NCI-H82 (cell line): Measurements from ENCODE around the gene SVOPL.
A peak's percentile ranks its signal among the peaks of the same experiment; 100 is the strongest.
"Not testable (repeated sequence)": the region's sequence is repeated elsewhere in the genome, so short reads cannot be mapped to it uniquely, and the experiment has no call there.

Experiments
- DNase-seq: peaks from one replicate; lab custom pipeline; 2025; lab: John Stamatoyannopoulos, UW

The SVOPL gene

DNA sequence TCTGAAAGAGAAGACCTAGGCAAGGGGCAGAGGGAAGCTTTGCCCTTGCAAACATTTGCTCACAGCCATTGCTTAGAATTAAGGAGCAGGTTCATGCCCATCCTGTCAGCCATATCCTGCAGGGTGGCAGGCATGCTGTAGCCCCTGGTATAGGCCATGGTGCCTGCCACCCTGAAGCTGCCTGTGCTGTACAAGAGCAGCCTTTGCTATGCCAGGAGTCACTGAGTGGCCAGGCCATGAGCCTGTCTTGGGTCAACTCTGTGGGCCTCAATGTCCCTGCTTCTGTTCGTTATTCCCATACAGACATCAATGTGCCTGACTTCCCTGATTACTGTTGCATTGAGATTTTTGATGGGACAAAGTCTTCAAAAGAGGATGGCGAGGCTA lies 368 bp upstream of the SVOPL start:
- no peak for DNase-seq

DNA sequence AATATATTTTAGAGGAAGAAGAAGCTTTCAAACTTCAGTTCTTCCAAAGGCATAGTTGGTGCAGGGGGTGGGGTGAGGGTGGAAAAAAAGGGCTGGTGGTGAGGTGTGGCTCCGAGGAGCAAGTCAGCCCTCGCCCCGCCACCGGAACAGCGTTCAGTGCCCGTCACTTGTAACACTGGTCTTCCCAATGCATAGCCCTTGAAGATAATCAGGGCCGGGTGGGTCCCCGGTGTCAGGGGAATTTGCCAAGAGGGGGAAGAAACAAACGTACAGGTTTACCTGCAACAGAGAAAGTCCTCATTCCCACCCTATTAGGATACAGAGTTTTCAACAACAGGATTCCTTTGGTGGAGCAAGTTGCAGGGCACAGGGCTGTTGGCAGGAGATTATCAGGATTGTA lies 1.5 kb downstream of the SVOPL start:
- no peak for DNase-seq

DNA sequence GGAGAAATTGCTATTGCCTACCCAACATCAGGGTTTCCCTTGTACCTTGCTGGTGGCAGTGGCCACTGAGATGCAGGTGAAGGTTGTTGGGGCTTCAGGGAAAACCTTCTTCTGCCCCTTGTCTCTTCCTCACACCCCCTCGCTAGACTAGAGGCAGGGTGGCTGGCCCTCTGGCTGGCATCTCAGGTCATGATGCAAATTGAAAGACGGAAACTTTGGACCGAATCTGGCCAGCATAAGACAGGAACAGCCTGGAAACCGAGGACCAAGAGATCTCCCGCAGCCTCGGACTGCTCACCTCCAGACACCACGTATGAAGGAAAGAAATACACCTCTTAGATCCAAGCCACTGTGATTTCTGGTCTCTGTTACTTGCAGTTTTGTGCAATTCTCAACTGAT lies 2.9 kb downstream of the SVOPL start:
- DNase-seq, result no peak

DNA sequence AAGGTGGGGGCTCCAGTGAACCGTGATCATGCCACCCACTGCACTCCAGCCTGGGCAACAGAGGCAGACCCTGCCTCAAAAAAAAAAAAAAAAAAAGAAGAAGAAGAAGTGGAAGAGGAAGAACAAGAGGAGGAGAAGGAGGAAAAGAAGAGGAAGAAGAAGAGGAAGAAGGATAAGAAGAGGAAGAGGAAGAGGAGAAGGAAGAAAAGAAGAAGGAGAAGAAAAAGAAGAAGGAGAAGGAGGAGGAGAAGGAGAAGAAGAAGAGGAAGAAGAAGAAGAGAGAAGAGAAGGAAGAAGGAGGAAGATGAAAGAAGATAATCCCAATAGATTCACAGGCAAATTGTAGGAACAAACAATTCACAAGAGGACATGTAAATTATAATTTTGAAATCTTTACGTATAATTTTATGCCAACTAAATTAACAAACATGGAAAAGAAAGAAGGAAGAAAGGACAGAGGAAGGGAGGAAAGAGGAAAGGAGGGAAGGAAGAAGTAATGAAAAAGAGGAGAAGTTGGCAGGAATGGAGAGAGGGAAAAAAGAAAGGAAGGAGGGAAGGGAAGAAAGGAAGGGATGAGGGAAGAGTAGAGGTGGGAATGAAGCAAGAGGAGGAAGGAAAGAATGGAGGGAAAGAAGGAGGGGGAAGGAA lies 3.5 kb downstream of the SVOPL start:
- DNase-seq, result no peak

DNA sequence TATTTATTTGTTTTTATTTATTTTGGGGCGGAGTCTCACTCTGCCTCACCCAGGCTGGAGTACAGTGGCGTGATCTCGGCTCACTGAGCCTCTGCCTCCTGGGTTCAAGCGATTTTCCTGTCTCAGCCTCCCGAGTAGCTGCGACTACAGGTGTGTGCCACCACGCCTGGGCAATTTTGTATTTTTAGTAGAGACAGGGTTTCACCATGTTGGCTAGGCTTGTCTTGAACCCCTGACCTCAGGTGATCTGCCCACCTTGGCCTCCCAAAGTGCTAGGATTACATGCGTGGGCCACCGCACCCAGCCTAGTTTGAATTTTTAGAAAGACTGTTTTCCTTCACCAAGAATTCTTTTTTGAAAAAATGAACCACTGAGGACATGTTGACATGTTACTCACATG lies 5.4 kb downstream of the SVOPL start:
- not testable (repeated sequence) for DNase-seq

DNA sequence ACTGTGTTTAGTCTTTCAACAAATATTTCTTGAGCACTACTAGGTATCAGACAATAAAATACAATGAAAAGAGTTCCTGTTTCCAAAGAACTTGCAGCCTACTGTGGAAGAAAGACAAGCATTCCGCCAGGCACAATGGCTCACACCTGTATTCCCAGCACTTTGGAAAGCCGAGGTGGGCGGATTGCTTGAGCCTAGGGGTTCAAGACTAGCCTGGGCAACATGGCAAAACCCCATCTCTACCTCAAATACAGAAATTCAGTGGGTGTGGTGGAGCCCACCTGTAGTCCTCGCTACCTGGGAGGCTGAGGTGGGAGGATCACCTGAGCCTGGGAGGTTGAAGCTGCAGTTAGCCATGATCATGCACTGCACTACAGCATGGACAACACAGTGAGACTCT lies 6.1 kb downstream of the SVOPL start:
- no peak for DNase-seq

DNA sequence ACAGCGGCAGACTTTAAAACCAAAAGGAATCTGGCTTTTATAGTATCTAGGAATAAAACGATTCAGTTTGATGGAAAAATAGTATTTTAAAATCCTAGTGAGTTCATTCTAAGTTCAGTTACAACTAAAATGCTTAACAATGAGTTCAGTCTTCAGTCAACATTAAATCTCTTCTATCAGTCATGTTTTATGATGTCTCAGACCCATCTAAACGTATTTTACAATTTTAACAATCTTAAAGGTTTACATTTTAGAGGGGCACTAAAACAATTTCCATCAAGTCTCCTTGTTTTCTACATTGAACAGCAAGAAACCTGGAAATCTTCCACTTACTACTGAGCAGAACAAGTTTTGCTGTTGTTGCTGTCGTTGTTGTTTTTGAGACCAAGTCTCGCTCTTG lies 10.0 kb downstream of the SVOPL start:
- no peak for DNase-seq

DNA sequence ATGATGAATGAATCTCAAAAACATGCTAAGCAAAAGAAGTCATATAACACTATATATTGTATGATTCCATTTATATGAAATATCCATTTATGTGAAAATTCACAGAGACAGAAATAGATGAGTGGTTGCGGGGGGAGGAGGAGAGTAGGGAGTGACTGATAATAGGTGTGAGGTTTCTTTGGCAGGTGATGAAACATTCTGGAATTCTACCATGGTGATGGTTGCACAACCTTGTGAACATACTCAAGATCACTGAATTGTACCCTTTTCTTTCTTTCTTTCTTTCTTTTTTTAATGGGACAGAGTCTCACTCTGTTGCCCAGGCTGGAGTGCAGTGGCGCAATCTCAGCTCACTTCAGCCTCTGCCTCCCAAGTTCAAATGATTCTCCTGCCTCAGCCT lies 10.7 kb downstream of the SVOPL start:
- no peak for DNase-seq

DNA sequence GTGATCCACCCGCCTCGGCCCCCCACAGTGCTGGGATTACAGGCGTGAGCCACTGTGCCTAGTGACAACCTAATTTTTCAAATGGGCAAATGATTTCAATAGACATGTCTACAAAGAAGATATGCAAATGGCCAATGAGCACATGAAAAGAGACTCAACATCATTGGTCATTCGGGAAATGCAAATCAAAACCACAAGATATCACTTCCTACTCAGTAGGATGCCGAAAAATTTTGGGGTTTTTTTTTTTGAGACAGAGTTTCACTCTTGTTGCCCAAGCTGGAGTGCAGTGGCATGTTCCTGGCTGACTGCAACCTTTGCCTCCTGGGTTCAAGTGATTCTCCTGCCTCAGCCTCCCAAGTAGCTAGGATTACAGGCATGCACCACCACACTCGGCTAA lies 13.1 kb downstream of the SVOPL start:
- not testable (repeated sequence) for DNase-seq

DNA sequence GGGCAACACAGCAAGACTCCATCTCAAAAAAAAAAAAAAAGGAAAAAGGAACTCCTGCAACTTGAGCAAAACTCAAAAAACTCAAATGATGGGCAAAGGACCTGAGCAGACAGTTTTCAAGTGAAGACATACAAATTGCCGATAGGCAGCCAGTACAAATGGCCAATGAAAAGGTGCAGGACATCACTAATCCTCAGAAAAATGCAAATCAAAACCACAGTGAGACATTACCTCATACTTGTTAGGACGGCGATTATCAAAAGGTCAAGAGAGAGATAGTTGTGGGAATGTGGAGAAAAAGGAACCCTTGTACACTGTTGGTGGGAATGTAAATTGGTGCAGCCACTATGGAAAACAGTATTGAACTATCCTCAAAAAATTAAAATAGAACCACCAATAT lies 16.8 kb downstream of the SVOPL start:
- no peak for DNase-seq

DNA sequence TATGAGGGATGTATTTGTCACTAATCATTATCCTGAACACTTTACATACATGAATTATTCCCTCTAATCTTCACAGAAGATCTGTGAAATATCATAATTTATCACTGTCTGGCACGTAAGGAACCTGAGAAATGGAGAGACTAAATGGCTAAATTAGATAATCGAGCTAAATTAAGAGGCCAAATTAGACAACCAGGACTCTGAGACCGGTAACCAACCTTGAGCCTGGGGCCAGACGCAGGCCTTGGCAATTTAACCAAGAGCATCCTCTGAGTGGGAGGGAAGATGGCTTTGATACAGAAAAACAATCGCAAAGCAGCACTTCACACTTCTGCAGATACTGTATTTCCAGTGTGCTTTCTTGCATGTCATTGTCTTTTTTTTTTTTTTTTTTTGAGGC lies 21.4 kb downstream of the SVOPL start:
- no peak for DNase-seq

DNA sequence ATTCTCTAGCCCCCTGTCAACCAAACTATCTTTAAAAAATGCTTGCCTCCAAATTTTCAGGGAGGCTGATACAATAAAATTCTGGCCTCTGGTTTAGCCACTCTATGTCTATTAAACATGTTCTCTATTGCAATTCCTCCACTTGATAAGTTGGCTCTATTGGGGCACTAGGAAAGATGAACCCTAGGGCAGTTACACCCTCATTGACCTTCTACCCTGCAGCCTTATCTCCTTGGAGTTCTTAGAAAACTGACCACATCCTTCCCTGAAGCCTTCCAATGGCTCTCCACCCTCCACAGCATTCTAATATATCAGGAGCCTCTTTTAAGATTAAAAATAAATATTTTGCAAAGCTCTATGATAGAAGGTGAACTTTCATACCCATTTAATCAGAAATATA lies 30.6 kb downstream of the SVOPL start:
- no peak for DNase-seq

DNA sequence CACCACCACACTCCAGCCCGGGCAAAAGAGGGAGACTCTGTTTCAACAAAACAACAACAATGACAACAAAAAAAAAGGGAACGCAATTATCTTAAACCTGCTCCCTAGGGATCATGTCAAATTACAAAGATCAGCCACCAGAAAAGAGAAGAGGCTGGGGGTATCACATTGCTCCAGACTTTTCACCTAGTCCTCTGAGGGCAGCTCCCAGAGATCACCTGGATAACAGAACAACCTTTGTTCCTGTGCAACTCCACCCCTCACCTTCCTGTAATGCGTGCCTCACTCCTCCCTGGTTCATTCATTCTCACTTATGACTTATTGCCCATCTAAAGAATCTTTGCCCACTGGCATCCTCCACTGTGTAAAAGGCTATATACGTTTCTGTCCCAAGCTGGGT lies 31.8 kb downstream of the SVOPL start:
- no peak for DNase-seq

DNA sequence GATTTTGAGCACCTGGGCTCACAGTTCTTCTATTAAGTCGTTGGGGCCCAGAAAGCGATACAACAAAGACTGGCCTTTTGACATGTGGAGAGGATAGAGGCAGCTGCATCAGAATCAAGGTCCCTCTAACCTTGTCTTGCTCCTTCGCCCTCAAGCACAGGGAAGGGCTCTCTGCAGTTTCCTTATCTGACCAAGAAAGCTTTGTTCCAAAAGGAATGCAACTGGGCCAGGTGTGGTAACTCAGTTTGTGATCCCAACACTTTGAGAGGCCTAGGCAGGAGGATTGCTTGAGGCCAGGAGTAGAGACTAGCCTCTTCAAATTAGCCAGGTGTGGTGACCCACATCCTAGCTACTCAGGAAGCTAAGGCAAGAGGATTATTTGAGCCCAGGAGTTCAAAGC lies 32.2 kb downstream of the SVOPL start:
- no peak for DNase-seq

DNA sequence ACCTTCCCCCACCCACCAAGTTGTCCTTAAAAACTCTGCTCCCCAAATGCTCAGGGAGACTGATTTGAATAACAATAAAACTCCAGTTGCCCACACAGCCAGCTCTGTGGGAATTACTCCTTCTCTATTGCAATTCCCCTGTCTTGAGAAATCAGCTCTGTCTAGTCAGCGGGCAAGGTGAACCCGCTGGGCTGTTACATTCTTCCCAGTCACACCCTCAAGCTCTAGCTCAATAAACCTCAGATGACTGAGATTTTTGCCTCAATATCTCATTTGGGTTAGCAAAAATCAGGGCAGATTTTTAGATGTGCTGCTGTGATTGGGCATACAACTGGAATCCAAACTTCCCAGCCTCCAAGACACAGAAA lies 32.9 kb downstream of the SVOPL start:
- DNase-seq, result no peak

DNA sequence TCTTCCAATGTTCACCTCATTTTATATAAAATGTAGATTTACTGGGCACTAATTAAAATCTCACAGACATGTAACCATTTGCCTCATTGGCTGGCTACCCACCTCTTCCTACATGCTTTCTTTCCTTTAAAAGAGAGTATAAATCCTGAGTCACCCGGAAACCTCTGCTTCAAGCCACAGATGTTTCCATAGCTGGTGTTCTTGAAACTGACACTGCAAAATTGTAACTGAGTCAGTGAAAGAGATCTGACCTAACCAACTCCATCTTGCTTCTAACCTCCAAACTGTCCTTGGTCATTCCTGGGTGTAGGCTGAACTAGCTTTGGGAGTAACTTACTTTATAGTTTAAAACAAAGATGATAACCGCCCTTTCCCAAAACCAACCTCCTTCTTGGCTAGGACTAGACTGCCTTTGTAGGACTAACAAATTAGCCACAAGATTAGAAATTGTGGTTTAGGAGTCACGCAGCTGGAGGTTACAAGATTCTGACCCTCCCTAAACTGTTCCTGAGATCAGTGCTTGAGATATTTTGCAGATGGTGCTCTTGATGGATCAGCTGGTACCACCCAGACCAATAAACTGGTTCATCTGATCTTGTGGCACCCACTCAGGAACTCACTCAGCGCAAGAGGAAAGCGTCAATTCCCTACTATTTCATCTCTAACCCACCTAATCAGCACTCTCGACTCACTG lies 33.5 kb downstream of the SVOPL start:
- DNase-seq, result no peak

DNA sequence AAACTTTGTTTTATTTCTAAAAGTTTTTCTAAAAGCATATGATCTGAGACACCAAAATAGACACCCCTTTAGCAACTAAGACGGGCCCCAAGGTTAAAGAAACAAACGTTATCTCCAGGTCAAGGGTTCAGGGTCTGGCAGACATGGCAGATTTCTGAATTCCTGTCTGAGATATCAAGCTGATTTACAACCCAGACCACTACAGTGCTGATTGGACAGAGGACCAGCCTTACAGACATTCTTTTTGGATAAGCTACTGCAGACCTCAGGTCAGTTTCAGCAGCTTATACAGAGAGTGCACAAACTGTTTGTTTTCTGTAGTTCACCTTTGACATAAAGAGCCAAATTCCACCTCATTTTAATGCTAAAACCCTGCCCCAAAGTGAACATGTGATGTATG lies 34.8 kb downstream of the SVOPL start:
- no peak for DNase-seq

DNA sequence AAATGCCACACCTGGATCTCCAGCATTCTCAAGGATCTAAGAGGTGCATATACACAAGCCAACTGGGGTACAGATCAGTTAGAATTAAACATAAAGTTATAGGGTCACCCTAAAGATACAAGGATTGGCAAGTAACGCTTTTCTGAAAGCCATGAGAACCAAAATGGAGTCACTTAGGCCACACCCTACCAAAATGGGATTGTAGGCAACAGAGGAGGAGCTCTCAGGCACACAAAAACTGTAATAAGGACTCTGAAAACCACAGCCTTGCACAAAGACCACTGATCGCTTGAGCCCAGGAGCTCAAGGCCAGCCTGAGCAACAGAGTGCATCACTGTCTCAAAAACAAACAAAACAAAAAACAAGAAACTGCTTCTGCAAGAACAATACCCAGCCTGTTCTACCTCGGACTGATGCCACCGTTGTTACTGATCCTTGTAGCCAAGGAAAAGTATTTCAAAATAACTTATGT lies 35.5 kb downstream of the SVOPL start:
- DNase-seq, result no peak

DNA sequence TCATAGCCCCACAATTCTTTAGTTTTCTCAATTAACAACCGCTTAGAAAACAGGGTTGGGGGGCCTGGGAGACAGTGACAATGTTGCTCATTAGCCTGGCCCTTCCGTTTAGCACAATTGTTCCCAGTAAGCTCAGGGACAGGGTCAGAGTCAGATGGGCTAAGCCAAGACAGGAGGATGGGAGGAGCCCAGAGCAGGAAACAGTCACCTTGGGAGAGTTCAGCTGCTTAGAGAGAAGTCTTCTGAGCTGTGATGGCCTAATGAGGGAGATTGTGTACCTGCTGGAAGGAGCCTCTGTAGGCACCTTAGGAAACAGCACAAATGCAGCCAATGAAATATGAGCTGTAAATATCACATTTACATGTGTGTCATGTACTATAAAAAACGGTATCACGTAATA lies 35.9 kb downstream of the SVOPL start:
- DNase-seq, result peak; percentile 30

DNA sequence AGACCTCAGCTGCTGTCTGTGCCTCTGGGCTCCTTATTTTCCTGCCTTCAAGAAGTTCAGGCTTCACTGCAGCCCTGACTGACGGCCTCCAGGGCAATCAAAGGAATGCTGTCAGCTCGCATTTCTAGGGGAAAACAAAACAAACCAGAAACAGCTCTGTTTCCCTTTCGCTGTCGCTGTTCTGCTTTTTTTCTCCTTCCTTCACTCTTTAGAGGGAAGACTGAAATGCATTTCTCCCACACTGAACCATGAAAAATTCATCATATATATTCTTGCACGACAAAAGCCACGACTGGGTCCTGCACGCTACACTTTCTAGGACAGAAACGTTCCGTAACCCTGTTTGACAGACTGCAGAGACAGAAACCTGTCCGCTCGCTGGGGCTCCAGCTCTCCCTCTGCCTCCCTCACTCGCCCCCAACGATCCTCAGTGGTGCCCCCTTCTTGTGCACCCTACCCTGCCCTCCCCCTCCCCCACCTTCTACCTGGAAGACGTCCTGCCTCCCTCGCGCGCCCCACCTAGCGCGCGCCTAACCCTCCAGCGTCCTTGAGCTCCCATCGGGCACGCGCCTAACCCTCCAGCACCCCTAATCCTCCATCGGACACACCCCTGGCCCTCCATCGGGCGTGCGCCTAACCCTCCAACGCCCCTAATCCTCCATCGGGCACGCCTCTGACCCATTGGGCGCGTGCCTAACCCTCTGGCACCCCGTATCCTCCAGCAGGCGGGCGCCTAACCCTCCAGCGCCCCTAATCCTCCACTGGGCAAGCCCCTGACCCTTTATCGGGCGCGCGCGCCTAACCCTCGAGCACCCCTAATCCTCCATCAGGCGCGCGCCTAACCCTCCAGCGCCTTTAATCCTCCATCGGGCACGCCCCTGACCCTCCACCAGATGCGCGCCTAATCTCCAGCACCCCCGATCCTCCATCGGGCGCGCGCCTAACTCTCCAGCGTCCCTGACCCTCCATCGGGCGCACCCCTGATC lies 37.1 kb downstream of the SVOPL start:
- DNase-seq, result peak; percentile 64

DNA sequence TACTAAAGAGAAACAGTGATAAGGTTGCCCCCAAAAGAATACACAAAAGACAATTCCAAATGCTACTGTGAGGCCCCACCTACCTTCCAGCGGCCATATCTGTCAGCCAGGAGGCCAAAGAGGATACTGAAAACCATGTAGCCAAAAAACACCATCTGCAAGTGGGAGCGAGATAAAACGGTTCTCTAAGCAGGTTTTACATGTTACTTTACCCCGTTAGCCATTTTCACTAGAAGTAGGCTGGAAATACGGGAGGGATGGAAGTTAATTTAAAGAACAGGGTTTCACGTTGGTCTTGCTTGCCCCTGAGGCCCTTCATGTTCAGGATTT lies 38.2 kb downstream of the SVOPL start:
- no peak for DNase-seq

DNA sequence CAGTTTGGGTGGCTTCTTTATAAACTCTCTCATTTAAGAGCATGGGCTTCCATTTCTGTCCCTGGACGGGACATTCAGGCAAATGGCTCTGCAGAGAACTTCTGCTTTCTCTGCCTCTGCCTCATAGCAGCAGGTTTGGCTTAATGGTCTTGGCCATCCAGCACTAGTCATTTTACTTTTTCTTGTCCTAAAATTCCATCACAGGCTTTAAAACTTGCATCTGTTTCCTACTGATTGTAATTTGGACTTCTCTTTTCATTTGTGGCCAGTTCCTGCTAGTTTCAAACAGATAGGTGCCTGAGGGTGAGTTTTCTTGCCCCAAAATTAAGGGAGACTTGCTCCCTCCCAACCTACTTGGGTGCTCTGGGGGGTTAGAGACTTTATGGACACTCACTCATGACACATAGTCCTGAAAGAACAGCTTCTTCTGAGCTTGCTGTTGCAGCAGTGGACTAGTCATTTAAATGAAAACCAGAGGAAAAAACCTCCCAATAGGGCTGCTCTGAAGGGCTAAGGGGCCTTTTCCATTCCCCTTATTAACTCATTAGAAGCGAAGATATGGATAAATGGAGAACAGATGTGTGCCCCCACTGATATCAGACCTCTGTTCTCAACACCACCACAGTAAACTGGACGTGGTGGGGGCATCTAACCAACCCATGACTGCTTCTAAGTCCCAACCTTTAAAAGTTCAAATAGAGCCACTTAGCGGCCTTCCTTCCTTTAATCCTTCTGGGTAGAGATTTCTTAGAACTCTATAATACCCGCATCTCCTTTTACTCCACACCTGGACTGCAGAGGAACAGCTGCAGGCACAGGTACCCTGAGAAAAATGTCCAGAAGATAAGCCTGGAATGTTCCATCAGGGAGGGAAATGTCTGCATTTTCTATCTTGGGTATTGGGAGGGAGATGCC lies 38.8 kb downstream of the SVOPL start:
- DNase-seq, result no peak
